ENCODE measurements around the gene RAPGEF4. TPM values are rescaled to one million over a fixed set of nuclear protein-coding genes. Genes with fewer than 3 reads are reported as not detected.

Gene RAPGEF4
- total RNA-seq, 1 donor, result 0.36 TPM

DNA sequence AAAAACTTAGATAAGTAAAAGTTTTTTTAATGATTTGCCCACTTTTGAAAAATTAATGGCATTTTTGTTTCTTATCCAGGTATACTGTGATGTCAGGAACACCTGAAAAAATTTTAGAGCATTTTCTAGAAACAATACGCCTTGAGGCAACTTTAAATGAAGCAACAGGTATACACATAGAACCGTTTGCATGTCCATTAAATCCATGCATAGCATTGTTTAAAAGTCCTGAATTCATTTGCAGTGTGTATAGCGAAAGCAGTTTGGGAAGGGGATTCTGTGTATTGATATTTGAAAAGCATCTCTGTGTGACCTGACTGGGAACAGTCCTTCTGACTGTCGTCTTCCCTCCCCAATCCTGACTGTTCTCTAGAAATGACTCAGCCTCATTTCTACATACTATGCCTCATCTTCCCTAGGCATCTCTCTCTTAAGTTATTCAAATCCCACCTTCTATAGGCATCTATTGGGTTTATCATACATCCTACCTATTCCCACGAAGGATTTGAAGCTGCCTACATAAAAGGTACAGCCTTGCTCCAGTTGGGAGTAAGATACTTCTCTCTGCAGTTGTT lies 260.8 kb downstream of the RAPGEF4 start:
- Histone ChIP-seq H3K27me3 (ENCODE audit: insufficient read depth, low read length) (no peaks in the 10 kb centered on the region), H3K79me2 (ENCODE audit: insufficient read depth, low read length) (no peaks in the 10 kb centered on the region), H3K9me3 (ENCODE audit: low read depth, low read length) (no peaks in the 10 kb centered on the region), H3K36me3 (ENCODE audit: insufficient read depth, low read length) (no peaks in the 10 kb centered on the region), H2AFZ (ENCODE audit: low read length) (no peak overlapping the region), H3K4me1 (ENCODE audit: insufficient read depth, low read length) (peaks cover 19% of the 10 kb centered on the region), H3K27ac (ENCODE audit: low read depth, low read length) (no peak overlapping the region), H3K4me2 (ENCODE audit: insufficient read depth, low read length) (no peak overlapping the region), H4K20me1 (ENCODE audit: insufficient read depth, low read length) (no peaks in the 10 kb centered on the region), H3K4me3 (ENCODE audit: insufficient read depth, low read length) (no peak overlapping the region)
- no peak for DNase-seq (ENCODE audit: insufficient read length, low spot score, missing footprints)
- TF ChIP-seq CTCF (IDR thresholded peaks at IDR 0.05; ENCODE audit: extremely low read depth, low read depth, low read length), result no peak

GRCh38 chr2:172997031-172997430 lies 261.4 kb downstream of the RAPGEF4 start:
- Histone ChIP-seq H3K4me1 (ENCODE audit: insufficient read depth, low read length) (peaks cover 19% of the 10 kb centered on the region), H3K27me3 (ENCODE audit: insufficient read depth, low read length) (no peaks in the 10 kb centered on the region), H3K79me2 (ENCODE audit: insufficient read depth, low read length) (no peaks in the 10 kb centered on the region), H3K9me3 (ENCODE audit: low read depth, low read length) (no peaks in the 10 kb centered on the region), H3K4me2 (ENCODE audit: insufficient read depth, low read length) (no peak overlapping the region), H3K36me3 (ENCODE audit: insufficient read depth, low read length) (no peaks in the 10 kb centered on the region), H3K4me3 (ENCODE audit: insufficient read depth, low read length) (no peak overlapping the region), H4K20me1 (ENCODE audit: insufficient read depth, low read length) (no peaks in the 10 kb centered on the region), H3K27ac (ENCODE audit: low read depth, low read length) (no peak overlapping the region), H2AFZ (ENCODE audit: low read length) (no peak overlapping the region)
- TF ChIP-seq CTCF (IDR thresholded peaks at IDR 0.05; ENCODE audit: extremely low read depth, low read depth, low read length), result no peak
- no peak for DNase-seq (ENCODE audit: insufficient read length, low spot score, missing footprints)

- no peak for DNase-seq (ENCODE audit: insufficient read length, low spot score, missing footprints)
These were observed 263.1 kb downstream of the RAPGEF4 start for GRCh38 chr2:172998547-172999272.

More at GRCh38 chr2:172998547-172999272, 263.1 kb downstream of the RAPGEF4 start:
- Histone ChIP-seq H3K36me3 (ENCODE audit: insufficient read depth, low read length) (no peaks in the 10 kb centered on the region), H2AFZ (ENCODE audit: low read length) (no peak overlapping the region), H3K27me3 (ENCODE audit: insufficient read depth, low read length) (no peaks in the 10 kb centered on the region), H3K4me3 (ENCODE audit: insufficient read depth, low read length) (no peak overlapping the region), H3K9me3 (ENCODE audit: low read depth, low read length) (no peaks in the 10 kb centered on the region), H4K20me1 (ENCODE audit: insufficient read depth, low read length) (no peaks in the 10 kb centered on the region), H3K27ac (ENCODE audit: low read depth, low read length) (no peak overlapping the region), H3K79me2 (ENCODE audit: insufficient read depth, low read length) (no peaks in the 10 kb centered on the region), H3K4me1 (ENCODE audit: insufficient read depth, low read length) (peaks cover 19% of the 10 kb centered on the region), H3K4me2 (ENCODE audit: insufficient read depth, low read length) (no peak overlapping the region)
- no peak for TF ChIP-seq CTCF (IDR thresholded peaks at IDR 0.05; ENCODE audit: extremely low read depth, low read depth, low read length)
